ENCODE measurements around the gene SYP. TPM values are rescaled to one million over a fixed set of nuclear protein-coding genes. Genes with fewer than 3 reads are reported as not detected.
"Not testable (repeated sequence)": the region's sequence is repeated elsewhere in the genome, so short reads cannot be mapped to it uniquely, and the experiment has no call there.

Gene SYP
- total RNA-seq, 1 donor, result 2.4 TPM

- no peak for DNase-seq (ENCODE audit: low read depth in 2 of 3, low spot score in 2 of 3)
These were observed 52.7 kb downstream of the SYP start for GRCh38 chrX:49147282-49147681.

GRCh38 chrX:49143154-49143553, 56.8 kb downstream of the SYP start:
- not testable (repeated sequence) for DNase-seq (ENCODE audit: low read depth in 2 of 3, low spot score in 2 of 3)

GRCh38 chrX:49142264-49142663, 57.7 kb downstream of the SYP start:
- peak in 1 of 3 donors; percentile 51 for DNase-seq (ENCODE audit: low read depth in 2 of 3, low spot score in 2 of 3)

GRCh38 chrX:49139713-49140112, 60.3 kb downstream of the SYP start:
- no peak for DNase-seq (ENCODE audit: low read depth in 2 of 3, low spot score in 2 of 3)

Small RNA genes within 50 kb of the gene (small RNA-seq; reads per million reads assigned to genes)
- gene RN7SL262P, result not detected

Other genes with a start within 250 kb of the SYP start
- gene OTUD5, start 242.6 kb downstream of the SYP start, total RNA-seq, result 55.5 TPM
- gene KCND1, start 228.3 kb downstream of the SYP start, total RNA-seq, result 3.0 TPM
- gene GRIPAP1, start 197.9 kb downstream of the SYP start, total RNA-seq, result 24.2 TPM
- gene TFE3, start 156.8 kb downstream of the SYP start, total RNA-seq, result 63.0 TPM
- 3.5 TPM for gene CCDC120, start 141.2 kb downstream of the SYP start, total RNA-seq
- 14.0 TPM for gene PRAF2, start 126.2 kb downstream of the SYP start, total RNA-seq
- gene WDR45, start 120.3 kb downstream of the SYP start, total RNA-seq, result 75.7 TPM
- 15.6 TPM for gene GPKOW, start 76.5 kb downstream of the SYP start, total RNA-seq
- 3.5 TPM for gene MAGIX, start 37.4 kb downstream of the SYP start, total RNA-seq
- gene PLP2, start 28.3 kb downstream of the SYP start, total RNA-seq, result 45.5 TPM
- 19.9 TPM for gene PRICKLE3, start 13.8 kb downstream of the SYP start, total RNA-seq
- 1.3 TPM for gene CACNA1F, start 33.1 kb upstream of the SYP start, total RNA-seq
- 17.8 TPM for gene CCDC22, start 35.3 kb upstream of the SYP start, total RNA-seq
- under 0.01 TPM for gene FOXP3, start 64.5 kb upstream of the SYP start, total RNA-seq
- 5.9 TPM for gene PPP1R3F, start 69.6 kb upstream of the SYP start, total RNA-seq
- gene GAGE10, start 103.5 kb upstream of the SYP start, total RNA-seq, result not detected
- not detected for gene GAGE12J, start 121.8 kb upstream of the SYP start, total RNA-seq
- gene GAGE13, start 131.4 kb upstream of the SYP start, total RNA-seq, result not detected

All from hematopoietic multipotent progenitor cell (in vitro differentiated cells).